ENCODE data around the gene H19.

H19 gene

GRCh38 chr11:1982873-1983600 is 14.6 kb downstream of the H19 start:
- no peak for DNase-seq

- DNase-seq = no peak
These were observed 18.0 kb downstream of the H19 start for GRCh38 chr11:1979607-1980006.

DNA sequence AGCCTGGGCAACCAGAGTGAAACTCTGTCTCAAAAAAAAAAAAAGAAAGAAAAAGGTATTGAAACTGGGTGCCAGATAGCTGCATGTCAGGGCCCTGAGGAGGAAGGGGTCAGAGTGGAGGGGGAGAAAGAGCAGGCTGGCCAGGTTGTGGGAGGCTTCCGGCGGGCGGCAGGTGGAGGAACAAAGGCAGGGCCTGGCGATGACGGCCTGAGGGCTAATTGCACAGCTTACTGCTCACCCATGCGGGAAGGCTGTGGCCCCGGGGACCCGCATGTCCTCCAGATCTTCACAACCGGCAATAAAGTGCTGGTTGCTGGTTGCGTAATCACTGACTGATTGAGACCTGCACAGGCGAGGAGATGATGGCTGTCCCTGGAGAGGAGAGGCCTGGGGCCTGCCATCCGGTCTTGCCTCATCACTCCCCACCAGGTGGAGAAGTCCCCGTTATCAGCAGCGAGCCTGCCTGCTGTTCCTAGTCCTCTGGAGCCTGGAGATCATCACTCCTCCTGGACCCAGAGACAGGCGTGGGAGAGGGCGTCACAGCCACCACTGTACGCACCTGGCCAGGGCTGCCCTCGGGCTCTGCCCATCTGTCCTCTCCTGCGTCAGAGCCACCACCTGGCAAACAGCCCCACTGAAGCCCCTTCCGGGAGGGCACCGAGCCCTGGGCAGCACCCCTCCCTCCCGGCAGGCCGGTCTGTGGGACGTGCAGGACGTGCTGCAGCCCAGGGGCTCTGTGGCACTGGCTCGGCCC is 18.7 kb downstream of the H19 start:
- DNase-seq = no peak

GRCh38 chr11:1975185-1975584 is 22.5 kb downstream of the H19 start:
- no peak for DNase-seq

GRCh38 chr11:1970956-1971355 is 26.7 kb downstream of the H19 start:
- DNase-seq = no peak

DNA sequence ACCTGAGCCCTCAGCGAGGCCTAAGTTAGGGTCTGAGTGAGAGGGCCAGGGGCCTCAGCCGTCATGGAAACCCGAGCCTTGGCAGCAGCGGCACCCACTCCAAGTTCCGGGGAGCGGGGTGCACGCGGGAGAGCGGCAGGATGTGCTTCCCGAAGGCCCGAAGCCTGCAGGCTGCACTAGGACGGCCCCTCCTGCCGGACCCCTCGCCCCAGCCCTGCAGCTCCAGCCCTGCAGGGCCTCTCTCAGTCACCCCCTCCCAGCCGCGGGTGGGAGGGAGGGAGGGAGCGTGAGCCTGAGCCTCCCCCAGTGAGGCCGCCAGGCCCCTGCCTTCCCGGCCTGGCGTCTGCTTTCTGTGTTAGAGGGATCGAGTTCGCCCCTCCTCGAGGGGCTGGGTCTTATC is 27.9 kb downstream of the H19 start:
- no peak for DNase-seq

- no peak for DNase-seq
These were observed 28.6 kb downstream of the H19 start for GRCh38 chr11:1969035-1969434.

- no peak for DNase-seq
These were observed 29.1 kb downstream of the H19 start for GRCh38 chr11:1968454-1969002.

GRCh38 chr11:1967641-1968225 is 29.9 kb downstream of the H19 start:
- no peak for DNase-seq

DNA sequence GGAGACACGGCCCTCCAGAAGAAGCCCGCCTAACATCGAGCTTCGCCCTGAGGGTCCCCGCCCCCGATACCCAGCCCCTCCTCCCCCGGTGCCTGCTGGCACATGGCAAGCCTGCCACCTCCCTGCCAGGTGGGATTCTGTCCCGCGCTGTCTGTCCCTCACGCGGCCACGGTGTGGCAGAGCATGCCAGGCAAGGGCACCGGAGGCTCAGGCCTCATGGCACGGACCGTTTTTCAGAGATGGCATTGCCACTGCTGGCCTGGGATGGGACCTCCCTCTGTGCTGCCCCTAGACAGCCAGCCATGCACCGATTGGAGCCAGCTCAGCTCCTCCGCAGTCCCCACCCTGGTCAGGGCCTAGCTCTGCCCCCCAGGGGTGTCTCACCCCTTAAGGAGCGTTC is 31.1 kb downstream of the H19 start:
- DNase-seq = no peak

GRCh38 chr11:1964955-1965354 is 32.7 kb downstream of the H19 start:
- no peak for DNase-seq

- no peak for DNase-seq
These were observed 33.3 kb downstream of the H19 start for GRCh38 chr11:1964348-1964747.

GRCh38 chr11:1963864-1964263 is 33.8 kb downstream of the H19 start:
- no peak for DNase-seq

- DNase-seq = no peak
These were observed 37.9 kb downstream of the H19 start for GRCh38 chr11:1959786-1960185.

DNA sequence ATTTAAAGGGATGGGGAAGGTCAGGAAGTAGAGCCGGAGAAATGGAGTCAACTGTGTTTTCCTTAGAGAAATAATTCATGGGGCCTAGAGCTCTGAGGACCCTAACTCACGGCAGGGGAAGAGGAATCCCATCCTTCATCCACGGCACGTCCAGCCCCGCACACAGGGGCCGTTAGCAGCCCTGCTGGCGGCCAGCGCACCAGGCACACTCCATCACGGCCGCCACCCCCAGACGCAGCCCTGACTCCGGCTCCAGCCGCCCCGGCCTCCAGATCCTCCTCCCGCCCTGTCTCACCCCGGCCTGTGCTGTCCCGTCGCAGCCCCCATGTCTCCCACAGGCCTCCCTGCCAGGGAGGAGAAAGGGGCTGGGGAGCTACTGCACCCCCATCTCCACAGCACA is 39.3 kb downstream of the H19 start:
- DNase-seq = no peak

DNA sequence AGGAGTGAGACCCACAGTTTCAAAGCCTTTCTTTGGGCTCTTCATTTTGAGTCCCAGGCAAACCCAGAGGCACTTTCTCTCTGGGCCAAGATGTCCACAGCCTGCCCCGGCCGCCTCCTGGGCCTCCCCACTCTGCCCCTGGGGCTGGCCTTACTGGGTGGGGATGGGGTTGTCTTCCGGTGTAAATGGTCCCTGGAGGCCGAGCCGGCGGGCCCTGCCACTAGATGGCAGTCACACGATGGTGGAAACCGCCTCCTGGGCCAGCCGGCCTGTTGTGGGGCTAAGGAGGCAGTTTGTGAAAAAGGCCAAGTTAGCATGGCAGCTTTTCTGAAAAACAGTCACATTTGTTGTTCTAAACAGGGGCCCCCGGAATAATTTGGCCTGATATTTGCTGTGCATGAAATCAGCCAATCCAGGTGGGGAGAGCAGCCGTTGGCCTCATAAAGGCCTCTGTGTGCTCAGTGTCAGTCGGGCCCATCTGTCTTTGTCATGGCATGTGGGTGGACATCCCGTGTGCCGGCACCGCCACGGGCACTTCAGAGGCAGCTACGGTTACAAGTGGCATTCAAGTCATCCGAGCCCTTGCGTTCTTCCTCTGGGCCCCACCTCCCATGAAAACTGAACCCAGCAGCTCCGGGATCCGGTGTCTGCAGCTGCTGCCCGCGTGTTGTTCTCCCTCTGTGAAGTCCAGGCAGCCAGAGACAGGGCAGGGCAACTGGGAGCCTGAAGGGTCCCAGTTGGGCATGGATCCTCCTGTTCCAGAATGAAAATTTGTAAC is 44.0 kb downstream of the H19 start:
- DNase-seq = no peak

DNA sequence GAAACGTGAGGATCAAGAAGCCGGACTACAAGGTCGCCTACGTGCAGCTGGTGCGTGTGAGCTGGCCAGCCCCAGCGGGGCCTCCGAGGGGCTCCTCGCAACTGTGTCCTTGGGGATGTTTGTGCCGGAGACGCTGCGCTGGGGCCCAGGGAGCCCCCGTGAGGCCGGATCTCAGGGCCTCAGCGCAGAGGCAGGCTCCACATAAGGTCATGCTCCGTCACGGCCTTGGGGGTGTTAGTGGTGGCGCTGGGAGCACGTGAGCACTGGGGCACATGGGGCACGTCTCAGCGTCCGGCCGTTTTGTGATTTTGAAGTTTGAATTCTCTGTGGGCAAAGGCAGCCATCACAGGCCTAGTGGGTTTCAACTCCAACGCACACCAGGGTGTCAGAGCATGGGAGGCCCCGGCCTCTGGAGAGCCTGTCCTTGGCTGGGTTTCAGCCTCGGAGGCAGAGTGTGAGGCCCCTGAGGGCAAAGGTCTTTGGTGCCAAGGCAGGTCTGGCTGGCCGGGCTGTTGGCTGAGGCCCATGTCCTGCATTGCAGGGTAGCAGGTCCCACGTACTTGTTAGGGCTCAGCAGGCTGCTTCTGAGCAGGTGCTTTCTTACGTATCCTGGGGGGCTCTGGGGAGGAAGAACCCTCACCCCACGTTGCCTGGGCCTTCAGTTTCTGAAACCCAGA is 44.7 kb downstream of the H19 start:
- no peak for DNase-seq

- no peak for DNase-seq
These were observed 47.7 kb downstream of the H19 start for GRCh38 chr11:1949922-1950321.

DNA sequence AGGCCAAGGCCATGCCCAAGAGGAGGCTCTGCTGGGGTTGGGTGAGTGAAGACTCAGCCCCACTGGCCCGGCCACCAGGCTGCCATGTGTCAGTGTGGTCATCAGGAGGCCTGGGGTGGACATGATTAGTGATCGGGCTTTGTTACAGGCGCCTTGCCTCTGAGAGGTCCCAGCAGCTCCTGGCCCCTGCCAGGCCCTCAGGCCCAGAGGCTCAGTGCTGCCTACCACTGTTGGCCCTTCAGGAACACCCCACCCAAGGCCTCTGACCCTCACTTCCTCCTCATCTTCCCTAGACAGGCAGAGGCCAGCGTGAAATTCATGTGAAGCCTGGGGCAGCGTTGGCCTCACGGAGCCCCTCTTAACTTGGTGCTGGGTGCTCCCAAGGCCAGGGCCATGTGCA is 48.3 kb downstream of the H19 start:
- no peak for DNase-seq

- DNase-seq = no peak
These were observed 49.3 kb downstream of the H19 start for GRCh38 chr11:1948389-1948788.

- no peak for DNase-seq
These were observed 49.9 kb downstream of the H19 start for GRCh38 chr11:1947592-1948237.
